Endothelial cell of umbilical vein (primary cell): ENCODE measurements around the gene MAP3K15. TPM values are rescaled to one million over a fixed set of nuclear protein-coding genes. Genes with fewer than 3 reads are reported as not detected.

ENCODE experiments used
- BruUV-seq: library from RNA; stranded (reverse); fragments of 400-500 nt; replicated peaks from 2 replicates; lab custom pipeline; 2021; lab: Mats Ljungman, UMichigan
- CTCF ChIA-PET: fragments of 300-600, 350-600 bp; sonication (Branson Sonifier 250); formaldehyde crosslinking; loops from one replicate; lab custom pipeline; 2021; ENCODE audit warnings: antibody characterized with exemption, inconsistent platforms; lab: Charles Lee
- POLR2A ChIA-PET: fragments of 300-600, 350-600 bp; sonication (Branson Sonifier 250); formaldehyde crosslinking; loops from one replicate; lab custom pipeline; 2021; ENCODE audit warnings: antibody characterized with exemption, inconsistent platforms; lab: Charles Lee
- DNase-seq: peaks from one replicate; pipeline ENCODE4 v3.0.0-alpha.2; 2011; ENCODE audit warnings: low read depth, low spot score
- FAIRE-seq: peaks from 2 replicates; lab custom pipeline; 2011; peaks lifted over from hg19 to GRCh38; lab: Jason Lieb, UNC
- H2AFZ ChIP-seq: 2 replicates; pipeline ENCODE4 v1.6.0; 2012; ENCODE audit warnings: low read depth, low read length, control low read depth, inconsistent platforms
- H3K27ac ChIP-seq: 2 replicates; pipeline ENCODE4 v1.5.1; 2011; ENCODE audit warnings: low read depth, mild to moderate bottlenecking, control low read depth, low read length, moderate library complexity; ENCODE audit not compliant: insufficient read depth
- H3K27me3 ChIP-seq, 2 experiments: 2 replicates each; pipeline versions ENCODE4 v1.6.0 to v1.6.1; 2011; ENCODE audit warnings: low read length in 2 of 2, mixed read lengths in 1 of 2; ENCODE audit not compliant: control insufficient read depth in 2 of 2, insufficient read depth in 2 of 2
- H3K36me3 ChIP-seq, 2 experiments: 2 replicates in 1 of 2; 3 replicates in 1 of 2; pipeline ENCODE4 v1.5.1; 2011; ENCODE audit warnings: low read length in 2 of 2, mild to moderate bottlenecking in 1 of 2, moderate library complexity in 1 of 2; ENCODE audit not compliant: control insufficient read depth in 2 of 2, insufficient read depth in 2 of 2; ENCODE audit errors: extremely low read depth in 1 of 2
- H3K4me1 ChIP-seq: 3 replicates; pipeline ENCODE4 v1.5.1; 2011; ENCODE audit warnings: mild to moderate bottlenecking, low read length; ENCODE audit not compliant: control insufficient read depth, insufficient read depth; ENCODE audit errors: extremely low read depth
- H3K4me2 ChIP-seq: 2 replicates; pipeline ENCODE4 v1.6.1; 2011; ENCODE audit warnings: low read length, control low read depth, mixed read lengths; ENCODE audit not compliant: insufficient read depth
- H3K4me3 ChIP-seq, 3 experiments: fragments of 200-600 bp in 1 of 3; sonication (generic), shearing (Covaris generic) in 1 of 3; replicated peaks in 1 of 3; 2 replicates each; pipeline ENCODE4 v1.5.1; 2011 to 2016; ENCODE audit warnings: control low read depth in 3 of 3, low read length in 3 of 3, mild to moderate bottlenecking in 2 of 3, inconsistent platforms in 1 of 3, low read depth in 1 of 3, moderate library complexity in 1 of 3; ENCODE audit not compliant: insufficient read depth in 1 of 3
- H3K79me2 ChIP-seq: 2 replicates; pipeline ENCODE4 v1.6.0; 2012; ENCODE audit warnings: low read length, inconsistent platforms; ENCODE audit not compliant: control insufficient read depth, insufficient read depth
- H3K9ac ChIP-seq: replicated peaks from 2 replicates; pipeline ENCODE3; 2011; ENCODE audit warnings: low read length, control low read depth; ENCODE audit not compliant: insufficient read depth; ENCODE audit errors: extremely low read depth
- H3K9me1 ChIP-seq: replicated peaks from 3 replicates; pipeline ENCODE4 v1.6.0; 2011; ENCODE audit warnings: mild to moderate bottlenecking, low read length; ENCODE audit not compliant: control insufficient read depth, insufficient read depth; ENCODE audit errors: extremely low read depth
- H3K9me3 ChIP-seq: replicated peaks from 2 replicates; pipeline ENCODE4 v1.5.1; 2012; ENCODE audit warnings: low read length, inconsistent platforms; ENCODE audit not compliant: control insufficient read depth, insufficient read depth
- H4K20me1 ChIP-seq: replicated peaks from 2 replicates; pipeline ENCODE3; 2011; ENCODE audit warnings: mild to moderate bottlenecking, low read length; ENCODE audit not compliant: control insufficient read depth, insufficient read depth; ENCODE audit errors: extremely low read depth
- EZH2 ChIP-seq: IDR thresholded peaks from 2 replicates; pipeline ENCODE4 v1.6.1; 2012; ENCODE audit warnings: borderline replicate concordance, low read depth, mild to moderate bottlenecking, moderate library complexity, low read length, inconsistent platforms; ENCODE audit not compliant: severe bottlenecking
- FOS ChIP-seq: IDR thresholded peaks from 2 replicates; pipeline ENCODE4 v1.6.1; 2011; ENCODE audit warnings: mild to moderate bottlenecking, low read length, moderate library complexity, borderline replicate concordance; ENCODE audit not compliant: insufficient read depth
- GATA2 ChIP-seq: IDR thresholded peaks from 2 replicates; pipeline ENCODE4 v1.7.0; 2011; ENCODE audit warnings: low read depth, mild to moderate bottlenecking, moderate library complexity, mixed read lengths, low read length; ENCODE audit not compliant: insufficient read length, insufficient read depth
- JUN ChIP-seq: IDR thresholded peaks from 2 replicates; pipeline ENCODE4 v1.6.1; 2011; ENCODE audit warnings: borderline replicate concordance, low read depth; ENCODE audit not compliant: insufficient read length, insufficient read depth
- MAX ChIP-seq: IDR thresholded peaks from 2 replicates; pipeline ENCODE4 v1.6.1; 2011; ENCODE audit not compliant: insufficient read depth, insufficient read length
- MYC ChIP-seq: IDR thresholded peaks from one replicate; pipeline ENCODE4 v1.6.1; 2011; ENCODE audit warnings: mild to moderate bottlenecking, low read depth, low read length
- POLR2A ChIP-seq: IDR thresholded peaks from 2 replicates; pipeline ENCODE4 v1.6.1; 2012; ENCODE audit warnings: low read depth, mild to moderate bottlenecking, control low read depth, low read length
- POLR2AphosphoS5 ChIP-seq: IDR thresholded peaks from 2 replicates; pipeline ENCODE4 v1.6.1; 2012; ENCODE audit warnings: low read depth, mild to moderate bottlenecking, control low read depth, low read length, moderate library complexity; ENCODE audit not compliant: insufficient read depth
- dilution Hi-C: fragments of 300-500 bp; cut with MboI; formaldehyde crosslinking; loops from one replicate; pipeline ENCODE4 v1.15.0; 2019; ENCODE audit warnings: low sequenced_read_pairs; ENCODE audit not compliant: extremely low pct_ligation_motif_present
- intact Hi-C: fragments of 100-400 bp; cut with micrococcal nuclease; formaldehyde crosslinking; loops from one replicate; pipeline ENCODE4 v1.10.0; 2022
- polyA plus RNA-seq, 4 experiments: library from polyadenylated mRNA; depleted of rRNA in 3 of 4; stranded (reverse) in 3 of 4; unstranded in 1 of 4; fragments of >200 nt; gene quantifications; 2 replicates each; pipeline versions ENCODE4 v1.2.1 to v1.2.3, GENCODE V29; 2011 to 2012; ENCODE audit warnings: missing spikeins in 1 of 4
- total RNA-seq: library from RNA; stranded (reverse); gene quantifications from 2 replicates; pipeline ENCODE4 v1.2.3, GENCODE V29; 2021
- TF ChIP-seq, protein P1 (sequence below), 2 donors: IDR thresholded peaks; 1 replicate in 1 of 2; 2 replicates in 1 of 2; pipeline ENCODE4 v1.5.1; 2011; ENCODE audit warnings: low read length in 2 of 2, mild to moderate bottlenecking in 2 of 2, moderate library complexity in 2 of 2, control low read depth in 1 of 2, inconsistent platforms in 1 of 2, low read depth in 1 of 2; ENCODE audit not compliant: insufficient read depth in 1 of 2; ENCODE audit errors: extremely low read depth in 1 of 2

The MAP3K15 gene
- total and polyA plus RNA-seq, 2 donors (not counting 3 experiments of a cell fraction or from before 2014, with no cell fraction given), result 0.01 to 0.09 TPM

DNA sequence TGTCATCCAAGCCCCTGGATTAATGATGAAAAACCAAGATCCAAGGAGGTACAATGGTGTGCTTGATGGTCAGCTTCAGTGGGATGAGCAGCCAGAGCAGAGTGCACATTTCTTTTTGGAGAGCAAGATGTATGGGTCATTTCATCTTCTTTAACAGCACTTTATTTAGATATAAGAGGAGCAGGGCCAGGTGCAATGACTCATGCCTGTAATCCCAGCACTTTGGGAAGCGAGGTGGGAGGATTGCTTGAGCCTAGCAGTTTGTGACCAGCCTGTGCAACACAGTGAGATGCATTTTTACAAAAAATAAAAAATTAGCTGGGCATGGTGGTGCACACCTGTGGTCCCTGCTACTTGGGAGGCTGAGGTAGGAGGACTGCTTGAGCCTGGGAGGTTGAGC is 45.3 kb upstream of the MAP3K15 start:
- Histone ChIP-seq H3K79me2 (no peaks in the 10 kb centered on the region), H3K27me3 (no peaks in the 10 kb centered on the region), H3K9ac (no peak overlapping the region), H2AFZ (no peak overlapping the region), H3K9me3 (no peaks in the 10 kb centered on the region), H3K27ac (no peak overlapping the region), H3K4me2 (no peak overlapping the region), H3K36me3 (no peaks in the 10 kb centered on the region), H3K4me1 (no peaks in the 10 kb centered on the region), H3K9me1 (no peaks in the 10 kb centered on the region), H4K20me1 (no peaks in the 10 kb centered on the region), H3K4me3 (no peak overlapping the region)
- BruUV-seq, result no TSS peak
- intact Hi-C loops, result no loop called here
- dilution Hi-C loops, result no loop called here
- ChIA-PET POLR2A (no interaction called here), CTCF (no interaction called here)
- TF ChIP-seq MAX (no peak), GATA2 (no peak), FOS (no peak), POLR2AphosphoS5 (no peak), EZH2 (no peak), MYC (no peak), JUN (no peak), POLR2A (no peak)
- TF ChIP-seq, protein P1, sequence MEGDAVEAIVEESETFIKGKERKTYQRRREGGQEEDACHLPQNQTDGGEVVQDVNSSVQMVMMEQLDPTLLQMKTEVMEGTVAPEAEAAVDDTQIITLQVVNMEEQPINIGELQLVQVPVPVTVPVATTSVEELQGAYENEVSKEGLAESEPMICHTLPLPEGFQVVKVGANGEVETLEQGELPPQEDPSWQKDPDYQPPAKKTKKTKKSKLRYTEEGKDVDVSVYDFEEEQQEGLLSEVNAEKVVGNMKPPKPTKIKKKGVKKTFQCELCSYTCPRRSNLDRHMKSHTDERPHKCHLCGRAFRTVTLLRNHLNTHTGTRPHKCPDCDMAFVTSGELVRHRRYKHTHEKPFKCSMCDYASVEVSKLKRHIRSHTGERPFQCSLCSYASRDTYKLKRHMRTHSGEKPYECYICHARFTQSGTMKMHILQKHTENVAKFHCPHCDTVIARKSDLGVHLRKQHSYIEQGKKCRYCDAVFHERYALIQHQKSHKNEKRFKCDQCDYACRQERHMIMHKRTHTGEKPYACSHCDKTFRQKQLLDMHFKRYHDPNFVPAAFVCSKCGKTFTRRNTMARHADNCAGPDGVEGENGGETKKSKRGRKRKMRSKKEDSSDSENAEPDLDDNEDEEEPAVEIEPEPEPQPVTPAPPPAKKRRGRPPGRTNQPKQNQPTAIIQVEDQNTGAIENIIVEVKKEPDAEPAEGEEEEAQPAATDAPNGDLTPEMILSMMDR (IDR thresholded peaks at IDR 0.05; ENCODE audit: extremely low read depth in 1 of 2, insufficient read depth in 1 of 2, low read depth in 1 of 2, low read length in 2 of 2), result no peak
- DNase-seq (no peak), FAIRE-seq (no peak)
